Liver (tissue), 9 donors: ENCODE data around the gene STYX. TPM values are rescaled to one million over a fixed set of nuclear protein-coding genes. Genes with fewer than 3 reads are reported as not detected.

Experiments
- DNase-seq: peaks from one replicate; pipeline ENCODE4 v3.0.0-alpha.2; 2017; ENCODE audit warnings: low spot score
- H3K27ac ChIP-seq, 2 donors: one replicate each; pipeline ENCODE4 v1.7.0; 2013; ENCODE audit warnings: inconsistent platforms in 2 of 2, low read length in 2 of 2, control low read depth in 1 of 2, low read depth in 1 of 2, mild to moderate bottlenecking in 1 of 2
- H3K27me3 ChIP-seq, 4 donors: one replicate each; pipeline versions ENCODE4 v1.6.1 to v1.7.0; 2013; ENCODE audit warnings: low read length in 3 of 4, inconsistent platforms in 1 of 4, mild to moderate bottlenecking in 1 of 4, moderate library complexity in 1 of 4; ENCODE audit not compliant: control insufficient read depth in 4 of 4, insufficient read depth in 4 of 4
- H3K36me3 ChIP-seq, 4 donors: one replicate each; pipeline versions ENCODE4 v1.6.1 to v1.7.0; 2013; ENCODE audit warnings: low read length in 3 of 4, mild to moderate bottlenecking in 3 of 4, low read depth in 1 of 4, moderate library complexity in 1 of 4; ENCODE audit not compliant: control insufficient read depth in 4 of 4, insufficient read depth in 3 of 4
- H3K4me1 ChIP-seq, 4 donors: one replicate each; pipeline versions ENCODE4 v1.6.1 to v1.7.0; 2013; ENCODE audit warnings: low read length in 3 of 4, mild to moderate bottlenecking in 3 of 4, moderate library complexity in 1 of 4; ENCODE audit not compliant: control insufficient read depth in 4 of 4, insufficient read depth in 4 of 4
- H3K4me3 ChIP-seq, 3 donors: one replicate each; pipeline versions ENCODE4 v1.6.1 to v1.7.0; 2013; ENCODE audit warnings: low read length in 3 of 3, control low read depth in 1 of 3, low read depth in 1 of 3, mild to moderate bottlenecking in 1 of 3
- H3K9ac ChIP-seq, 2 donors: one replicate each; pipeline ENCODE4 v1.7.0; 2013; ENCODE audit warnings: low read length in 2 of 2, mild to moderate bottlenecking in 2 of 2, moderate library complexity in 2 of 2, control low read depth in 1 of 2, low read depth in 1 of 2
- H3K9me3 ChIP-seq, 4 donors: one replicate each; pipeline versions ENCODE4 v1.6.1 to v1.7.0; 2013; ENCODE audit warnings: low read length in 3 of 4; ENCODE audit not compliant: control insufficient read depth in 4 of 4
- ATF3 ChIP-seq: IDR thresholded peaks from 2 replicates; pipeline ENCODE4 v1.6.1; 2016; ENCODE audit warnings: antibody characterized with exemption
- CTCF ChIP-seq: fragments of 150-350 bp; IDR thresholded peaks from 2 replicates; pipeline ENCODE4 v1.5.1; 2017; ENCODE audit warnings: improper control_type of control experiment, low read depth, low read length; ENCODE audit not compliant: missing input control
- FOXA1 ChIP-seq: IDR thresholded peaks from 2 replicates; pipeline ENCODE4 v1.6.1; 2016; ENCODE audit warnings: antibody characterized with exemption
- FOXA2 ChIP-seq: IDR thresholded peaks from 2 replicates; pipeline ENCODE4 v1.6.1; 2016; ENCODE audit warnings: antibody characterized with exemption
- GABPA ChIP-seq, 2 donors: IDR thresholded peaks in 1 of 2; conservative IDR thresholded peaks in 1 of 2; 2 replicates each; pipeline ENCODE4 v1.6.1; 2016; ENCODE audit warnings: antibody characterized with exemption in 2 of 2, mild to moderate bottlenecking in 1 of 2, moderate library complexity in 1 of 2
- HNF4A ChIP-seq, 2 donors: conservative IDR thresholded peaks; 2 replicates each; pipeline ENCODE4 v1.6.1; 2016; ENCODE audit warnings: antibody characterized with exemption in 2 of 2, mild to moderate bottlenecking in 2 of 2
- HNF4G ChIP-seq: IDR thresholded peaks from 2 replicates; pipeline ENCODE4 v1.6.1; 2016; ENCODE audit warnings: antibody characterized with exemption
- JUND ChIP-seq, 2 donors: IDR thresholded peaks; 2 replicates each; pipeline ENCODE4 v1.6.1; 2016; ENCODE audit warnings: antibody characterized with exemption in 2 of 2
- MAX ChIP-seq: IDR thresholded peaks from 2 replicates; pipeline ENCODE4 v1.6.1; 2016; ENCODE audit warnings: antibody characterized with exemption
- NR2F2 ChIP-seq: IDR thresholded peaks from 2 replicates; pipeline ENCODE4 v1.6.1; 2016; ENCODE audit warnings: antibody characterized with exemption
- RAD21 ChIP-seq, 2 donors: IDR thresholded peaks; 2 replicates each; pipeline ENCODE4 v1.6.1; 2016; ENCODE audit warnings: antibody characterized with exemption in 2 of 2, mild to moderate bottlenecking in 2 of 2
- REST ChIP-seq: IDR thresholded peaks from 2 replicates; pipeline ENCODE4 v1.6.1; 2016; ENCODE audit warnings: antibody characterized with exemption, mild to moderate bottlenecking
- RXRA ChIP-seq, 2 donors: IDR thresholded peaks; 2 replicates each; pipeline ENCODE4 v1.6.1; 2017 to 2018; ENCODE audit warnings: antibody characterized with exemption in 2 of 2, mild to moderate bottlenecking in 1 of 2
- SP1 ChIP-seq: IDR thresholded peaks from 2 replicates; pipeline ENCODE4 v1.6.1; 2018; ENCODE audit warnings: antibody characterized with exemption, mild to moderate bottlenecking
- TAF1 ChIP-seq: conservative IDR thresholded peaks from 2 replicates; pipeline ENCODE4 v1.6.1; 2016; ENCODE audit warnings: antibody characterized with exemption, mild to moderate bottlenecking
- YY1 ChIP-seq: IDR thresholded peaks from 2 replicates; pipeline ENCODE4 v1.6.1; 2016; ENCODE audit warnings: antibody characterized with exemption, mild to moderate bottlenecking
- ZBTB33 ChIP-seq: IDR thresholded peaks from 2 replicates; pipeline ENCODE4 v1.6.1; 2016; ENCODE audit warnings: antibody characterized with exemption
- WGBS: extraction: QIAGEN DNeasy Blood & Tissue Kit; methylation state at CpG from one replicate; pipeline ENCODE4 v1.1.7; 2013; 5-methylcytosine and 5-hydroxymethylcytosine counted together
- polyA plus RNA-seq, 2 donors: library from polyadenylated mRNA; stranded (reverse) in 1 of 2; unstranded in 1 of 2; fragments of 200-250 nt in 1 of 2; fragments of >200 nt in 1 of 2; fragmentation: Nextera tagmentation in 1 of 2; extraction: Ambion mirVana in 1 of 2; gene quantifications; one replicate each; pipeline versions ENCODE4 v1.2.1 to v1.2.3, GENCODE V29; 2013 to 2015
- total RNA-seq, 2 donors: library from RNA; depleted of rRNA; stranded (reverse); fragments of >200 nt; gene quantifications; one replicate each; pipeline ENCODE4 v1.2.3, GENCODE V29; 2014
- donor health status: healthy.
- donor health status: healthy.
- donor health status: healthy.
- donor health status: healthy.
- donor health status: healthy.

STYX gene
- total and polyA plus RNA-seq, 4 donors: 5.9 to 21.2 (median 17.3) TPM

- no peak for DNase-seq
- no peak overlapping the region for H3K27ac ChIP-seq
- H3K36me3 ChIP-seq: peaks cover 1 to 13% (median 2%) of the 10 kb centered on the region in 4 donors
- no peaks in the 10 kb centered on the region for H3K9me3 ChIP-seq
- no peak overlapping the region for H3K4me3 ChIP-seq
- no peaks in the 10 kb centered on the region for H3K27me3 ChIP-seq
- peaks cover under 1 to 9% (median 8%) of the 10 kb centered on the region in 4 donors for H3K4me1 ChIP-seq
- 42% methylated on average over 2 of the region's 2 CpGs for WGBS
- no peak overlapping the region for H3K9ac ChIP-seq
- TF ChIP-seq NR2F2: peak; percentile 59
- TF ChIP-seq FOXA1: no peak
- no peak for TF ChIP-seq TAF1
- peak; percentile 30 for TF ChIP-seq YY1
- TF ChIP-seq HNF4G: peak; percentile 78
- peak; percentile 84 to 98 for TF ChIP-seq HNF4A (conservative IDR thresholded peaks at IDR 0.05)
- peak; percentile 77 to 92 for TF ChIP-seq RXRA (IDR thresholded peaks at IDR 0.05)
- peak; percentile 15 to 28 for TF ChIP-seq RAD21 (IDR thresholded peaks at IDR 0.05)
- no peak for TF ChIP-seq ATF3
- peak; percentile 49 for TF ChIP-seq SP1
Measured at GRCh38 chr14:52683985-52684520, 45.9 kb upstream of the STYX start.

GRCh38 chr14:52686176-52686575, 43.8 kb upstream of the STYX start:
- Histone ChIP-seq H3K4me3 (no peak overlapping the region), H3K4me1 (peaks cover 1 to 10% (median 8%) of the 10 kb centered on the region in 4 donors), H3K9ac (no peak overlapping the region), H3K36me3 (peaks cover 0 to 10% (median 0%) of the 10 kb centered on the region in 4 donors), H3K9me3 (no peaks in the 10 kb centered on the region), H3K27ac (no peak overlapping the region), H3K27me3 (no peaks in the 10 kb centered on the region)
- 96% methylated on average over 1 of the region's 1 CpG for WGBS
- no peak for DNase-seq
- TF ChIP-seq ZBTB33 (no peak), YY1 (no peak), HNF4G (no peak), HNF4A (conservative IDR thresholded peaks at IDR 0.05) (no peak), MAX (no peak), RAD21 (IDR thresholded peaks at IDR 0.05) (no peak), GABPA (IDR thresholded peaks at IDR 0.05 in 1 of 2, conservative IDR thresholded peaks at IDR 0.05 in 1 of 2) (no peak), FOXA2 (no peak), FOXA1 (no peak), SP1 (no peak), TAF1 (no peak), JUND (IDR thresholded peaks at IDR 0.05) (no peak), CTCF (no peak), REST (no peak), RXRA (IDR thresholded peaks at IDR 0.05) (no peak), ATF3 (no peak)
